GM12801 (cell line): Measurements from ENCODE around the gene TMPRSS9.

Experiments
- CTCF ChIP-seq: IDR thresholded peaks from one replicate; pipeline ENCODE4 v1.5.1; 2011; ENCODE audit warnings: control low read depth; ENCODE audit not compliant: insufficient read length; ENCODE audit errors: extremely low read depth

Gene TMPRSS9

GRCh38 chr19:2431318-2432055, 71.4 kb downstream of the TMPRSS9 start:
- no peak for TF ChIP-seq CTCF

GRCh38 chr19:2432131-2432848, 72.2 kb downstream of the TMPRSS9 start:
- no peak for TF ChIP-seq CTCF

- TF ChIP-seq CTCF = no peak
These were observed 73.8 kb downstream of the TMPRSS9 start for GRCh38 chr19:2433854-2434253.

GRCh38 chr19:2434267-2434666, 74.2 kb downstream of the TMPRSS9 start:
- no peak for TF ChIP-seq CTCF

- TF ChIP-seq CTCF = no peak
These were observed 74.7 kb downstream of the TMPRSS9 start for GRCh38 chr19:2434721-2435265.

GRCh38 chr19:2436384-2436783, 76.3 kb downstream of the TMPRSS9 start:
- no peak for TF ChIP-seq CTCF

GRCh38 chr19:2436926-2437325, 76.9 kb downstream of the TMPRSS9 start:
- no peak for TF ChIP-seq CTCF
